ENCODE results near the gene MIPEP. TPM values are rescaled to one million over a fixed set of nuclear protein-coding genes. Genes with fewer than 3 reads are reported as not detected.

The MIPEP gene
- total RNA-seq, 6 donors from 2014 or later: 14.5 to 29.3 (median 19.1) TPM

DNA sequence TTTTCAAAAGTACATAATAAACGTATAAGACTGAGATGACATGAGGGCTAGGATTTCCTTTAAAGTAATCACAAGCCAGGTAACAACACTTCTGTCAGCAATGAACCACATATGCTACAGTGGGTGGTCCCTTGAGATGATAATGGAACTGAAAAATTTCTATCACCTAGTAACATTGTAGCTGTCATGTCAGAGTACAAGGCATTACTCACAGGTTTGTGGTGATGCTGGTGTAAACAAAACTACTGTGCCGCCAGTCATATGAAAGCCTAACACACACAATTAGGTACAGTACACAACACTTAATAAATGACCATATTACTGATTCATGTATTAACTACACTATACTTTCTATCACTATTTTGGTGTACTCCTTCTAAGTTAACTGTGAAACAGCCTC, 36.8 kb downstream of the MIPEP start:
- H3K9me3 ChIP-seq: no peaks in the 10 kb centered on the region
- no peak overlapping the region for H3K4me3 ChIP-seq
- H3K36me3 ChIP-seq: peaks cover 0 to 5% (median 0%) of the 10 kb centered on the region in 4 donors
- H3K27ac ChIP-seq: no peak overlapping the region
- 50 to 100% methylated on average over 1 to 2 of the region's 2 CpGs for WGBS, 2 donors
- no peaks in the 10 kb centered on the region for H3K27me3 ChIP-seq
- TF ChIP-seq POLR2A (IDR thresholded peaks at IDR 0.05) (no peak), EP300 (IDR thresholded peaks at IDR 0.05) (no peak), POLR2AphosphoS5 (IDR thresholded peaks at IDR 0.05) (no peak)
- TF ChIP-seq, protein P1, sequence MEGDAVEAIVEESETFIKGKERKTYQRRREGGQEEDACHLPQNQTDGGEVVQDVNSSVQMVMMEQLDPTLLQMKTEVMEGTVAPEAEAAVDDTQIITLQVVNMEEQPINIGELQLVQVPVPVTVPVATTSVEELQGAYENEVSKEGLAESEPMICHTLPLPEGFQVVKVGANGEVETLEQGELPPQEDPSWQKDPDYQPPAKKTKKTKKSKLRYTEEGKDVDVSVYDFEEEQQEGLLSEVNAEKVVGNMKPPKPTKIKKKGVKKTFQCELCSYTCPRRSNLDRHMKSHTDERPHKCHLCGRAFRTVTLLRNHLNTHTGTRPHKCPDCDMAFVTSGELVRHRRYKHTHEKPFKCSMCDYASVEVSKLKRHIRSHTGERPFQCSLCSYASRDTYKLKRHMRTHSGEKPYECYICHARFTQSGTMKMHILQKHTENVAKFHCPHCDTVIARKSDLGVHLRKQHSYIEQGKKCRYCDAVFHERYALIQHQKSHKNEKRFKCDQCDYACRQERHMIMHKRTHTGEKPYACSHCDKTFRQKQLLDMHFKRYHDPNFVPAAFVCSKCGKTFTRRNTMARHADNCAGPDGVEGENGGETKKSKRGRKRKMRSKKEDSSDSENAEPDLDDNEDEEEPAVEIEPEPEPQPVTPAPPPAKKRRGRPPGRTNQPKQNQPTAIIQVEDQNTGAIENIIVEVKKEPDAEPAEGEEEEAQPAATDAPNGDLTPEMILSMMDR (IDR thresholded peaks at IDR 0.05): no peak
- ATAC-seq (ENCODE audit: low FRiP score in 2 of 2) (no peak), DNase-seq (no peak)
- H3K4me1 ChIP-seq: no peaks in the 10 kb centered on the region

DNA sequence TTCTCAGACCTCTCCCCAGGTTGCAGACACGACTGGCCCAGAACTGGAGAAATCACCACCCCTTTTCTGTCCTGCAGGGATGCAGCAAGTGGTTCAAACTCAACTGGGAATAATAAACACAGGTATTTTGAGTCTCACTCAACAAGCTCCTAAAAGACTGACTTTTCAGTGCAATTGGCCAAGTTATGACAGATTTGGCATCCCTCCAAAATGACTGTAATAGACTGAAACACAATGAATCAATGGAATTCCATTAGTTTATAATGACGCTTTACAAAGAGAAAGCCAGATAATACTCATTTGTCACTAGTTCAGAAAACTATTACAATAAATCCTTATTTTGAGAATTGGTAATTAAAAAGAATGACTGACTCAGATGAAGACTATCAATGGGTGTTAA, 38.1 kb downstream of the MIPEP start:
- Histone ChIP-seq H3K27me3 (no peaks in the 10 kb centered on the region), H3K4me1 (no peaks in the 10 kb centered on the region), H3K36me3 (peaks cover 0 to 4% (median 0%) of the 10 kb centered on the region in 4 donors), H3K27ac (no peak overlapping the region), H3K4me3 (no peak overlapping the region), H3K9me3 (no peaks in the 10 kb centered on the region)
- no peak for ATAC-seq (ENCODE audit: low FRiP score in 2 of 2)
- no peak for DNase-seq
- WGBS, 2 donors: 80 to 91% methylated on average over 2 of the region's 2 CpGs
- TF ChIP-seq EP300 (IDR thresholded peaks at IDR 0.05) (no peak), POLR2AphosphoS5 (IDR thresholded peaks at IDR 0.05) (no peak), POLR2A (IDR thresholded peaks at IDR 0.05) (no peak)
- TF ChIP-seq, protein P1 (IDR thresholded peaks at IDR 0.05): no peak

DNA sequence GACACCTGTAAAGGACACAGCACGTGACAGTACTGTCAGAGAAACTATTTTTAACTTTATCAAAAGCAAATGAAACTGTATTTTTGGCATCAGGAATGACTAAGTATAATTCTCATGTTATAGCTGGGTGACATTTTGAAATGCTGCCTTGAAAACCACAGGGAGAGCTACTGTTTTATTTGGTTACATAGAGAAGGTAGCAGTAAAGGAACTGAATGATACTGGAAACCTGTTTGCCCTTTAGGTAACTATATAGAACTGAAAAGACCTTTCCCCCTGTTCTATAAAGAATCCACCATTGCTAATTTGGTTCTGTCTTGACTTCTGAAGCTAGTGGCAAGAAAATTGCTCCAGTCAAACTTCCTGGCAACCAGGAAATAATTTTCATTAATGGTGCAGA, 39.1 kb downstream of the MIPEP start:
- Histone ChIP-seq H3K36me3 (no peaks in the 10 kb centered on the region), H3K27me3 (no peaks in the 10 kb centered on the region), H3K4me3 (no peak overlapping the region), H3K27ac (no peak overlapping the region), H3K4me1 (no peaks in the 10 kb centered on the region), H3K9me3 (no peaks in the 10 kb centered on the region)
- DNase-seq: no peak
- TF ChIP-seq, protein P1 (IDR thresholded peaks at IDR 0.05): no peak
- TF ChIP-seq POLR2AphosphoS5 (IDR thresholded peaks at IDR 0.05) (no peak), POLR2A (IDR thresholded peaks at IDR 0.05) (no peak), EP300 (IDR thresholded peaks at IDR 0.05) (no peak)
- 75 to 92% methylated on average over 1 of the region's 1 CpG for WGBS, 2 donors
- no peak for ATAC-seq (ENCODE audit: low FRiP score in 2 of 2)

DNA sequence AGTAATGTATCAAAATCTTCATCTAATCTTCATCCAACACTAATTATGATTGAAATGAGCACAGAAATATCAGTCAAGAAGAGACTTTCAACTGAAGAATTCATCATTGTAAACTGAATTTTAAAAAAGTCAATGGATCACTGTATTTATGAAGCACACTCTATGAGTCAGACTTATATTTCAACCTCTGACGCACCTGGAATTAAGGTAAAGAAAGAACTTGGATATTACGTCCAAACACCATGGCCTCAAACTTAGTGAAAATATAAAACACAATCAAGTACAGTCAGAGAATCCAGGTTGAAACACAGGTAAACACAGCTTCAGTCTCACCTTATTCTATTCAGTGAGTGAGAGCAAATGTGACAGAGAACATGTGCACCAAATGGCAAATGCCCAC, 39.5 kb downstream of the MIPEP start:
- no peaks in the 10 kb centered on the region for H3K4me1 ChIP-seq
- ATAC-seq (ENCODE audit: low FRiP score in 2 of 2) (no peak), DNase-seq (no peak)
- WGBS, 2 donors: 98 to 100% methylated on average over 2 of the region's 2 CpGs
- H3K27ac ChIP-seq: no peak overlapping the region
- no peaks in the 10 kb centered on the region for H3K36me3 ChIP-seq
- H3K9me3 ChIP-seq: no peaks in the 10 kb centered on the region
- H3K4me3 ChIP-seq: no peak overlapping the region
- no peaks in the 10 kb centered on the region for H3K27me3 ChIP-seq
- TF ChIP-seq POLR2AphosphoS5 (IDR thresholded peaks at IDR 0.05) (no peak), POLR2A (IDR thresholded peaks at IDR 0.05) (no peak), EP300 (IDR thresholded peaks at IDR 0.05) (no peak)
- TF ChIP-seq, protein P1 (IDR thresholded peaks at IDR 0.05): no peak

DNA sequence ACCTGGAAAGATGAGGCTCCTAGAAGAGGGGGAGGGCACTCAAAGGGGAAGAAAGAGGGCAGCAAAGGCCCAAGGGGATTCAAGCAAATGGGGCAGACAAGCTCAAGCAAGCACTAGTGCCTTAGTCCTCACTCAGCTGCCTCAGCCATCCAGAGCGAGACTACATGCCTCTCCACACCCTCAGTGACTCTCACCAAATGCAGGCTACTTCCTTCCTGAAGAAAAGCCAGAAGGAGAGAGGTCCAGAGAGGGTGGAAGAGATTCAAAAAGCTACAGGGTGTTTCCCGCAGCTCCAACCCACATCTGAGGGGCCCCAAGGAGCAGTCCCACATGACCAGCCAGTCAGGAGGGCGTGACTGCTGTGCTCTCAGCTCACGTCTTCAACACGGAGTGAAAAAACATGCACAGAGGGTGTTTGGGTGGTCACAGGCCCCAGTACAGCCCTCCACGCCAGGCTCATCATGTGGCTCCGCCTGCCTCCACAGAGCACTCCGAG, 40.5 kb downstream of the MIPEP start:
- DNase-seq: peak in 1 of 2 donors; percentile 41
- Histone ChIP-seq H3K36me3 (no peaks in the 10 kb centered on the region), H3K27me3 (no peaks in the 10 kb centered on the region), H3K4me1 (no peaks in the 10 kb centered on the region), H3K27ac (no peak overlapping the region), H3K9me3 (no peaks in the 10 kb centered on the region), H3K4me3 (no peak overlapping the region)
- TF ChIP-seq POLR2AphosphoS5 (IDR thresholded peaks at IDR 0.05): no peak
- no peak for TF ChIP-seq POLR2A (IDR thresholded peaks at IDR 0.05)
- TF ChIP-seq EP300 (IDR thresholded peaks at IDR 0.05): no peak
- TF ChIP-seq, protein P1 (IDR thresholded peaks at IDR 0.05): no peak
- ATAC-seq (ENCODE audit: low FRiP score in 2 of 2): peak in 1 of 2 donors; percentile 35
- WGBS, 2 donors: 70 to 85% methylated on average over 5 to 8 of the region's 8 CpGs
